HG02981 (cell line): ENCODE data around the gene C12orf43.

Experiments
- ATAC-seq: cut with Tn5 transposase; IDR thresholded peaks from one replicate; pipeline ENCODE4 v1.9.1; 2021; ENCODE audit warnings: mild to moderate bottlenecking, moderate library complexity; ENCODE audit not compliant: unreplicated experiment

The C12orf43 gene

GRCh38 chr12:121030576-121031212 is 14.4 kb upstream of the C12orf43 start:
- no peak for ATAC-seq

DNA sequence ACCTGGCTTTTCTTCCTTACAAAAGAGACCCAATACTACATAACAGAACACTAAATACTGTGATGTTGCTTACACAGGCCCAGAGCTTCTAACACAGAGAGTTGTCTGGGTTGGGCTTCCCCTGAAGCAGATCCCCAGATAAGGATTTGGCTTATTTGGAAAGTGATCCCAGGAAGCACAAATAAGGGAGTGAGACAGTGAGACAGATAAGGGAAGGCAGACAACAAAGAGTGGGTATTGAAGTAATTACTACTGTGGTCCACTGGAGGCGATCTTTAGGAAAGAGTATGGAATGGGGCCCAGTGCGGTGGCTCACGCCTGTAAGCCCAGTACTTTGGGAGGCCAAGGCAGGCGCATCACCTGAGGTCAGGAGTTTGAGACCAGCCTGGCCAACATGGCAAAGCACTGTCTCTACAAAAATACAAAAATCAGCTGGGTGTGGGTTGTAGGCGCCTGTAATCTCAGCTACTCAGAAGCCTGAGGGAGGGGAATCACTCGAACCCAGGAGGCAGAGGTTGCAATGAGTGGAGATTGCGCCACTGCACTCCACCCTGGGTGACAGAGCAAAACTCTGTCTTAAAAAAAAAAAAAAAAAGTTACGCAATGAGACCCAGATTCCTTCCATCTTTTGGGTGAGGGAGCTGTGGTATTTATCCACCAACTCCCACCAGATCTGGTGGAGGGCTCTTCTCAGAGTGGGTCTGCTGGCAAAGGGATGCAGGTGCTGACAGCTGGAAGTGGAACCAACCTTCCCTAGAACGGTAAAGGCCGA is 10.2 kb upstream of the C12orf43 start:
- ATAC-seq, result no peak

GRCh38 chr12:121025442-121026226 is 9.3 kb upstream of the C12orf43 start:
- no peak for ATAC-seq

GRCh38 chr12:121023799-121024198 is 7.5 kb upstream of the C12orf43 start:
- ATAC-seq, result no peak

DNA sequence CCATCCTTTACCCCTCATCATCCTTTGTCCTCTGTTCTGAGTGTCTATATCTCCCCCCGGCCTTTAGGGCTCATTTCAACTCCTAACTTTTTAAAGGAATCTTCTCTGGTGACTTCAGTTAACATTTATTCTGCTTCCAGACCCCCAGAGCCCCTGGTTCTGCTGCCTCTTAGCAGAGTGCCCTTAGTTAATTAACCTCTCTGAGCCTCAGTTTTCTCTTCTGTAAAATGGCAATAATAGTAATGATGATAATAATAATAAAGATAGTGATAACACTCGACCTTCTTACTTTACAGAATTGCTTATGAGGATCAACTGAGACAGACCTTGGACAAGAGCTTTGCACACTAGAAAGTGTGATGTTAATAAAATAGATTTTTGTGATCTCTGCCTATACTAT is 6.4 kb upstream of the C12orf43 start:
- no peak for ATAC-seq

DNA sequence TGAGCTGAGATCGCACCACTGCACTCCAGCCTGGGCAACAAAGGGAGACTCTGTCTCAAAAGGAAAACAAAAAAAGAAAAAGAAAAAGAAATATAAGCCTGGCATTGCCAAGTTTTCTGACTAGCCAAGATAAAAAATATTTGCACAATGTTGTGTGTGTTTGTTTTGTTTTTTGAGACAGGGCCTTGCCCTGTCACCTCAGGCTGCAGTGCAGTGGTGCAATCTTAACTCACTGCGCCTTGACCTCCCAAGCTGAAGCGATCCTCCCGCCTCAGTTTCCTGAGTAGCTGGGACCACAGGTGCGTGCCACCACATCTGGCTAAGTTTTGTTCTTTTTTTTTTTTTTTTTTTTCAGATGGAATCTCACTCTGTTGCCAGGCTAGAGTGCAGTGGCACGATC is 5.5 kb upstream of the C12orf43 start:
- no peak for ATAC-seq

- no peak for ATAC-seq
These were observed 2.8 kb upstream of the C12orf43 start for GRCh38 chr12:121018860-121019617.

- no peak for ATAC-seq
These were observed 1.7 kb upstream of the C12orf43 start for GRCh38 chr12:121017966-121018491.

- no peak for ATAC-seq
These were observed 2.6 kb downstream of the C12orf43 start for GRCh38 chr12:121013715-121014114.

- ATAC-seq, result no peak
These were observed 4.5 kb downstream of the C12orf43 start for GRCh38 chr12:121011820-121012219.

GRCh38 chr12:121010860-121011259 is 5.4 kb downstream of the C12orf43 start:
- no peak for ATAC-seq

- no peak for ATAC-seq
These were observed 6.5 kb downstream of the C12orf43 start for GRCh38 chr12:121009741-121010140.

- no peak for ATAC-seq
These were observed 7.8 kb downstream of the C12orf43 start for GRCh38 chr12:121008347-121009098.

DNA sequence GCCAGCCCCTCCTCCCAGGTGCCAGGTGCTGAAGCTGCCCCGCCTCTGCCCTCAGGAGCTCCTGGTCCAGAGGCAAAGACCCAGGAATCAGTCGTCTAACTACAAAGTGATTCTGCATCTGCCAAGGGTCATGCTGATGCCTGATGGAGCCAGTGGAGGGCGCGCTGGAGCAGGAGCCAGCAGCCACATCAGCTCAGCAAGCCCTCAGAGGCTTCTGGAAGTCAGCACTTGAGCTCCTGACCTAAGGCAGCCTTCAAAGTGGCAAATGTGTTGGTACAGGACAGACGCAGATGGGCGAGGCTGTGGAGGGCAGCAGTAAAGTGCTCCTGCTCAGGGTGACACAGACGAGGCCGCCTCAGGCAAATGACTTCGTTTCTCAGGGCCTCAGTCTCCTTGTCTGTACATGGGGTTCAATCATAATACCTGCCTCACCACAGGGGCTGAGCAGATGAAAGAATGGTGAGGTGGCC is 10.9 kb downstream of the C12orf43 start:
- ATAC-seq, result no peak

DNA sequence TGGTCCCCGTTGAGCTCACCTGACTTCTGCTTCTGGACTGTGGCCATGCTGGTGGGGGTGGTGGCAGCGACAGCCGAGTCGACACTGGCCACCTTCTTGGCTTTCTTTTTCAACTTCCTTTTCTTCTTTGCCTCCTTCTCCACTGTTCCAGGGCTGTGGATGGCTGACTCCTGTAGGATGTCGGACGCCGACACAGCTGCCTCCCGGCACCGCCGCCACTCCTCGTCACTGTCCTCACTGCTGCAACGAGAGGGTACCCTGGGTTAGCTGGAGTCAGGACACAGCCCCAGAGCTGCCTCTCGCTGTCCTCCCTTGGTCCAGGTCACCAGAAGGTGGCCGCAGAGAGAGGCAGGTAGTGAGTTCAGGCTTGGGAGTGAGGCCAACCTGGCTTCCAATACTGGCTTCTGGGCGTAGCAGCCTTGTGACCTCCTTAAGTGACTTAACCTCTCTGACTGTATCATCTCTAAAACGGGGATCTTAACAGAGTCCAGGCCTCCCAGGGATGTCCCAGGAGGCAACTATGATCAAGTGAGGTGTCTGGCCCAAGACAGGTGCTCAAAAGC is 12.0 kb downstream of the C12orf43 start:
- no peak for ATAC-seq

GRCh38 chr12:121003650-121004049 is 12.6 kb downstream of the C12orf43 start:
- ATAC-seq, result no peak

GRCh38 chr12:121001841-121002483 is 14.3 kb downstream of the C12orf43 start:
- no peak for ATAC-seq

DNA sequence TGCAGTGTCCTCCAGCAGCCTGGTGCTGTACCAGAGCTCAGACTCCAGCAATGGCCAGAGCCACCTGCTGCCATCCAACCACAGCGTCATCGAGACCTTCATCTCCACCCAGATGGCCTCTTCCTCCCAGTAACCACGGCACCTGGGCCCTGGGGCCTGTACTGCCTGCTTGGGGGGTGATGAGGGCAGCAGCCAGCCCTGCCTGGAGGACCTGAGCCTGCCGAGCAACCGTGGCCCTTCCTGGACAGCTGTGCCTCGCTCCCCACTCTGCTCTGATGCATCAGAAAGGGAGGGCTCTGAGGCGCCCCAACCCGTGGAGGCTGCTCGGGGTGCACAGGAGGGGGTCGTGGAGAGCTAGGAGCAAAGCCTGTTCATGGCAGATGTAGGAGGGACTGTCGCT is 15.2 kb downstream of the C12orf43 start:
- ATAC-seq, result no peak

DNA sequence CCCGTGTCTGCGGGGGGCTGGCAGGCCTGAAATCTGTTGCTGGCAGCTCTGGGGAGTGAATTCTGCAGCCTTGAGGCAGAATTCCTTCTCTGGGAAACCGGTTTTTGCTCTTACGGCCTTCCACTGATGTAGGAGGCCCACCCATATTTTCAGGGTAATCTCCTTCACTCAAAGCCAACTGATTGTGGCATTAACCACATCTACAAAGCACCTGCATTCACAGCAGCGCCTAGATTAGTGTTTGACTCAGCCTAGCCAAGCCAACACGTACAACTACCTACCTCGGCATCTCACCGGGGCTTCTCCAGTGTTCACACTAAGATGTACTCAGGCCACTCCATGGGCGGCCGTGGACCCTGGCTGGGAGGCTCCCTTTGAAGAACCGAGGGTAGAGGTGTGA is 15.8 kb downstream of the C12orf43 start:
- no peak for ATAC-seq
